Stimulated activated CD8-positive, alpha-beta memory T cell treated with anti-CD3 and anti-CD28 coated beads, Interleukin-2, amount 100 ng/mL, for 1 hour (primary cell): ENCODE results near the gene STK38.
"Not testable (repeated sequence)": the region's sequence is repeated elsewhere in the genome, so short reads cannot be mapped to it uniquely, and the experiment has no call there.

ENCODE experiments used
- DNase-seq, 2 donors: peaks; one replicate each; pipeline ENCODE4 v3.0.0-alpha.2; 2020; ENCODE audit warnings: low read depth in 2 of 2

The STK38 gene

GRCh38 chr6:36487698-36488097 is 59.6 kb downstream of the STK38 start:
- DNase-seq = no peak

GRCh38 chr6:36484736-36485135 is 62.5 kb downstream of the STK38 start:
- no peak for DNase-seq

- not testable (repeated sequence) for DNase-seq
Measured at GRCh38 chr6:36483326-36483725, 64.0 kb downstream of the STK38 start.

- no peak for DNase-seq
Measured at GRCh38 chr6:36479256-36479655, 68.0 kb downstream of the STK38 start.

- no peak for DNase-seq
Measured at GRCh38 chr6:36478051-36478526, 69.2 kb downstream of the STK38 start.

- no peak for DNase-seq
Measured at GRCh38 chr6:36469946-36470345, 77.3 kb downstream of the STK38 start.

- DNase-seq = no peak
Measured at GRCh38 chr6:36469148-36469661, 78.1 kb downstream of the STK38 start.

GRCh38 chr6:36467625-36468024 is 79.7 kb downstream of the STK38 start:
- DNase-seq = no peak

GRCh38 chr6:36464233-36464632 is 83.0 kb downstream of the STK38 start:
- no peak for DNase-seq

- DNase-seq = no peak
Measured at GRCh38 chr6:36463676-36464075, 83.6 kb downstream of the STK38 start.

GRCh38 chr6:36461646-36462045 is 85.6 kb downstream of the STK38 start:
- DNase-seq = no peak

- DNase-seq = no peak
Measured at GRCh38 chr6:36460916-36461315, 86.4 kb downstream of the STK38 start.

- no peak for DNase-seq
Measured at GRCh38 chr6:36459501-36459900, 87.8 kb downstream of the STK38 start.

GRCh38 chr6:36455486-36456027 is 91.7 kb downstream of the STK38 start:
- no peak for DNase-seq

- DNase-seq = not testable (repeated sequence)
Measured at GRCh38 chr6:36452897-36453296, 94.4 kb downstream of the STK38 start.

GRCh38 chr6:36449173-36449572 is 98.1 kb downstream of the STK38 start:
- DNase-seq = not testable (repeated sequence)

- DNase-seq = no peak
Measured at GRCh38 chr6:36445621-36446020, 101.7 kb downstream of the STK38 start.

- DNase-seq = no peak
Measured at GRCh38 chr6:36444470-36444869, 102.8 kb downstream of the STK38 start.
